ENCODE results near the gene C22orf23.

The C22orf23 gene

DNA sequence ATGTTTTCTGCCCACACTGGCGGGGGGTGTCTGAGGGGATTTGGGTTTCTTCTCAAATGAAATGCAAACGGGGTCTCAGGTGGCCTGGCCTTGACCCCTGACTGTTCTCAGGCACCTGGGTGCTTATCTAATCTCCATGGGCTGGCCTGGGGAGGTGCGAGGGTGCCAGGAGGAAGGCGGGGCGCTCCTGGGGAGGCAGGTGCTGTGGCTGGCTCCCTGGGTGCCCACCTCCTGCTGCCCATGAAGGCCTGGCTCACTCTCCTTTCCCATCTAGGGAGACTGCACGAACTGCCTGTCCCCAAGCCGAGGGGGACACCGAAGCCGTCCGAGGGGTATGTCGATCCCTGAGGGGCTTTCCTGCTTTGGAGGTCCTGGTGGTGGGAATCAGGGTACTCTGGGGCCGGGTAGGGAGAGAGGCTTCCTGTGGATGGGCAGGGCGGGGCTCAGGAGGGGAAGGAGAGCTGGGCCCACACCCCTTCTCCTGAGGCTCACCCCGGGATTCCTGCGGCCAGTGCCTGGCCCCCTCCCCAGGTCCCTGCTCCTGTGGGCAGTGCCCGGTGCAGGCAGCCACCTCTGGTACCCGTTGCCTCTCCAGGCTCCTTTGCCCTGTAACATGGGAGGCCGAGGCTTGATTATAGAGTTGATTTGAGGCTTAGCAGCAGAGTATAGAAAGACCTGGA, 28.9 kb downstream of the C22orf23 start:
- DNase-seq, result no peak

DNA sequence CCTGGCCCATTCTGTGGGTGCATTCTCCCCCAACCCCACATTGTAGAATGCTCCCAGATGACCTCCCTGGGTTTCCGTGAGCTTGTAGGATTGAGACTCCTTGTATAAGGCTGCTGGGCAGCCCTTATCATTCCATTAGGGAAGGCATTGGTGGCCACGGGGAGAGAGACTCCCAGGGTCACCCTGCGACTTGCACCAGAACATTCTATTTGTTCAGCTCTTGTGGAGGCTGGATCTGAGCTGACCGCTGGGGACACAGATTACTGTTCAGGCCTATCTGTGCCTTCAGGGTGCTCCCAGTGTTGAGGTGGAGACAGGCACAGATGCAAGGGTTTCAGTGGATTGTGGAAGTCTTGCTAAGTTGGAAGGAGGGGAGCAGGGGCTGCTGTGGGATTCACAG, 29.5 kb downstream of the C22orf23 start:
- DNase-seq, result no peak

DNA sequence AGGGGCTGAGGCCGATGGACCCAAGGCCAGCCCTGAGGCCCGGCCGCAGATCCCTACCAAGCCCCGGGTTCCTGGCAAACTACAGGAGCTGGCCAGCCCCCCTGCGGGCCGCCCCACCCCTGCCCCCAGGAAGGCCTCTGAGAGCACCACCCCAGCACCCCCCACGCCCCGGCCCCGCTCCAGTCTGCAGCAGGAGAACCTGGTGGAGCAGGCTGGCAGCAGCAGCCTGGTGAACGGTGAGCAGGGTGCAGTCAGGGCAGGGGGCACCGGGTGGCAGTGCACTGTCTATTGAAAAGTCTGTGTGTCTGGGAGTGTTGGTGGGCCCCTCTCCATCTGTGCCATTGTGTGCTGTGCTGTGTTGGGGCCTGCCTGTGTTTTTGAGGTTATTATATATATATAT, 31.2 kb downstream of the C22orf23 start:
- DNase-seq, result no peak

DNA sequence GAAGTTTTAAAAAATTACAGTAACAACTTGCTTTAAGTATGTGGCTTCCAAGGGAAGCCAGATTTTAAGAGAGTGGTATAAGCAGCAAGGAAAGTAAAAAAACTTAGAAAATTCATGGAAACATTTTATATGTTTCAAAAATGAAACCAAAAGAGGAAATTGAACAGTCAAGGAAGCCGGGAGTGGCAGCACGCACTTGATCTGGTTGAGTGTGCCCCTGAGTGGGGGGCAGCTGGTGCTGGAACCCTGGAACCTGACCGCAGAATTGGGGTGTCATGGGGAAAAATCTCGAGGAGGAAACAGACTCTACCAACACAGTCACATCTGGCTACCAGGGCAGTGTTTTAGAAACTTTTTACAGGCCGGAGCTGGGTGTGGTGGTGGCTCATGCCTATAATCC, 33.3 kb downstream of the C22orf23 start:
- no peak for DNase-seq

DNA sequence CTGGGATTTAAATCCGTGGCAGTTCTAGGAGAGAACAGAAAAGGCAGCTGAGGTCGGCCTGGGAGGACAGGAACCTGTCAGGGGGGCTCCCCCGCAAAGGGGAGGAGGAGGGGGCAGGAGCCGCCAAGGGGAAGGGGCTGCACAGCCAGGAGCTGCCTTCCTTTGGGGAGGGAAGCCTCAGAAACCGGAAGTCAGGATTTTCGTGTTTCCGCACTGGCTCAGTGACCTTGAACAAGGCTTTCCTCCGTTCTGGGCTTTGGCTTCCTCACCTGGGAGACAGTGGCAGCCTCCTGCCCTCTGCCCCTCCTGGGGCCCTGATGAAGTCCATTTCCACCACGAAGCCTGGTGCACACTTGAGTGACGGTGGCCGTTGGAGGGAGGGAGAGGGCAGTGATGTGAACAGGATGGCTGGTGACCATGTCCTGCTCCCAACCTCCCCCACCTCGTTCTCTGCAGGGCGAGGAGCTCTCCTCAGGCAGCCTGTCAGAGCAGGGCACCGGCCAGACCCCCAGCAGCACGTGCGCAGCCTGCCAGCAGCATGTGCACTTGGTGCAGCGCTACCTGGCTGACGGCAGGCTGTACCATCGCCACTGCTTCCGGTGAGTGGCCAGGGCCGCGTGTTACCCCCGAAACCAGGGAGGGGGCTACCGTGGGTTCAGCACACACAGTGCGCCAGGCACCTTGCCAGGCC, 34.7 kb downstream of the C22orf23 start:
- no peak for DNase-seq

DNA sequence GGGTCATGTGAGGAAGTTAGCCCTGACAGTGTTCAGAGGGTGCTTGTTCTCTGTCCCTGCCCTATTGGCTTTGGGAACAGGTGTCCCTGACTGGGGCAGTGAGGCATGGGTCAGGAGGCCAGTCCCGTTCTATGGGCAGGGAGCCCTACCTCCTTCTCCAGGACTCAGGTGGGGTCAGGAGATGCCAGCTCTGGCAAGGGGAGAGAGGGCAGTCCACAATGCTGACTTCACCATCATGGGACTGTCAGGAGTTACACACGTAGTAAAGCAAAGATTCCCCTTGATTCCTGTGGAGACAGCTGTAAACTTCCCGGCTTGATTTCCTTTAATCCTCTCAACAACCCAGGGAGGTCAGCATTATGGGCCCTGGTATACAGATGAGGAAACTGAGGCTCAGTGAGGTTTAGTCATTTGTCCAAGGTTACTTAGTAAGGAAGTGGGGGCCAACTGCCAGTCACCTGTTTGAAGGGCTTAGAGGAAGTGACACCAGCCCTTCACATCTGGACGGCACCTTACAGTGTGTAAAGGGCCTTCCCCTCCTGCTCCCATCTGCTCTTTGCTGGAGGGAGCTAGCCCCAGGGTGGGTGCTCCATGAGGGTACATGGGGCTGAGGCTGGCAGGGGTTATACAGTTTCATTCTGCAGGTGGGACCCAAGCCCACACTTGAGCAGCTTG, 35.4 kb downstream of the C22orf23 start:
- DNase-seq, result no peak

DNA sequence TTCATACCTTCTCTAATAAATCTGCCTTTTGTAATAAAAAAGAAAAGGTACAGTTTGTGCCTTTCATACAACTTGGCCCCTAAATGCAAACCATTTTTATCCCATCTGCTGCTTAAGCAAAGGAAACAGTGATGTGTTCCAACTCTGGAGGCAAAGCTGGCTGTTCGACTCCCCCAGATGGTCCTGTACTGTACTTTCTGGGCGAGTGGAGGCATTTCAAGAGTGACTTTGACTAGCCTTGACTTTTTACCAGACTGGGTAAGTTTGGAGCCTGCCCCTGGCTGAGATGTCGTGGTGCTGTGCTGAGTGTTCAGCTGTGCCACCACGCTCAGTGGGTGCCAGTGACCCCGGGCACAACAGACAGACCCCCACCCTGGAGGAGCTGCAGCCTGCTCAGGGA, 37.1 kb downstream of the C22orf23 start:
- no peak for DNase-seq

DNA sequence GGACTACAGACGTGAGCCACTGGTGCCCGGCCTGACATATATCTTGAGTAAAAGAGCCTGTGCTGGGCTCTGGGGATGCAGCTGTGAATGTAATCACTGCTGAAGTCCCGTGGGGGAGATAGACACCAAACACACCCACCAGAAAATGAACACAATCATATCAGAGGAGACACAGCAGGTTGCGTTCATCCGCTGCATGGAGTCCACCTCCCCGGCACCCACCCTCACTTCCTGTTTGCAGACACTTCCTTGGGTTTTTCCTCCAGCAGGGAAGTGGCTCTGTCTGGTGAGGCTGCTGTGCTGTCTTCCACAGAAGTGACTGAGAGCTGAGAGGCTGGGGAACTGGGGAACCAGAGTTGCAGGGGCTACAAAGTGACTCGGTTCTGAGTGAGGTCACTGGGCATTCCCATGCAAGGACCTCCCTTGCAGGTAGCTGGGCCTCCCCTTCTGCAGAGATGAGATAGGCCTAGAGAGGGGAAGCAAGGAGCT, 40.1 kb downstream of the C22orf23 start:
- no peak for DNase-seq

DNA sequence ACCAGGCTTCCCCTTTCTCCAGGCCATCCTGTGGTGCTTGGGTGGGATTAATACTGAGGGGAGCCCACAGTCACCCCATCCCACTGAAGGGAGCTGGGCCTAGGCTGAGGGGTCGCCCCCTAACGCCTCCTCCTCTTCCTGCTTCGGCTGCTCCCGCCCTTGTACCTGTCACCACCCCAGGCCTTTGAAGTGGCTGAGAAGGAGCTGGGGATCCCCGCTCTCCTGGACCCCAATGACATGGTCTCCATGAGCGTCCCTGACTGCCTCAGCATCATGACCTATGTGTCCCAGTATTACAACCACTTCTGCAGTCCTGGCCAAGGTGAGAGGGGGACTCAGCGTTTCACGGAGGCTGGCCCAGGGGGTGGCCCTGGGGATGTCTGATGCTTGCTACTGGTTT, 41.2 kb downstream of the C22orf23 start:
- DNase-seq, result no peak

DNA sequence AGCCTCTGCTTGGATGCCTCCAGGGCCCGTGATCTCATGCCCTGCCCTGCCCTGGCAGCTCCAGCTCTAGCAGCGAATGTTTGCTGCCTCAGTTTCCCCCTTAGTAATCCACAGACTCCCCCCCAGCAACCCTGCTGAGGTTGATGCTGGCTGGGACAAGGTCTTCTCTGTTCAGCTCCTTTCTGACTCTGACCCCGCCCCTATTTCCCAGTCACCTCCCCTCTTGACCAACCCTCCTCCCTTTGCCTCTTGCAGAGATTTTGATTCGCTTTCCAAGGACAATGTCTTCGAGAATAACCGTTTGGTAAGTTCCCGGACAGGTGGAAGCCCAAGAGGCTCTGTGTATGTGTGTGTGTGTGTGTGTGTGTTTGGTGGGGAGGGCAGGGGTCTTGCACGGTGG, 41.7 kb downstream of the C22orf23 start:
- no peak for DNase-seq

DNA sequence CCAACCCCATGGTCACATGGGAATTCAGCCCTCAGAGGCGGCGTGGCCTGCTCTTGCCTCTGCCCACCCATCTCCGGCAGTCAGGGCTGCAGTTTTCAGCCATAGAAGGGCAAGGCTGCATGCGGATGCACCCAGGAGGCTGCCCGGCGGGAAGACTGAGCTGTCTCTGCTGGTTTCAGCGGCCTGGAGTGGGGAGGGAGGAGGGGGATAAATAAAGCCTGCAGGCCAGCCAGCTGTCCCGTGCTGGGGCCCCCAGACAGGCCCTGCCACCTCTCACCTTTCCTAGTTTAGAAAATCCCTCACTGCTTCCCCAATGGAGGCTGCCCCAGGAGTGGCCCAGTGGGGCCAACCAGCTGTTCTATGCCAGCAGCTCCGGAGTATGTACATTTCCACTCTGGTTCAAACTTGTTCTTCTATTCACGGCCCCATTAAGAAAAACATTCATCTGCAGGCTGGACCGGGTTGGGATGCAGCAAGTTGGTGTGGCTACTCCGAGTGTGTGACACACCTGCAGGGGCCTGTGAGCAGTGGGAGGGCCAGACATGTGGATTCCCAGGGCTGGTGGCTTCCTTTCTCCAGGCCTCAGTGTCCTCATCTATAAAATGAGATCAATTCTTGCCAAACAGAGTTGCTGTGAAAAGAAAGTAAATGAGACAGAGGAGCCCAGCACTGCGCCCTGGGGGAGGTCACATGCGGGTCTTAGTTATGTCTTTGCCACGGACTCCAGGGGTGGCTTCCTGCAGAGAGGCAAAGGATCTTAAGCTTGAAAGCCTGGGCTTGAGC, 42.3 kb downstream of the C22orf23 start:
- DNase-seq, result no peak

DNA sequence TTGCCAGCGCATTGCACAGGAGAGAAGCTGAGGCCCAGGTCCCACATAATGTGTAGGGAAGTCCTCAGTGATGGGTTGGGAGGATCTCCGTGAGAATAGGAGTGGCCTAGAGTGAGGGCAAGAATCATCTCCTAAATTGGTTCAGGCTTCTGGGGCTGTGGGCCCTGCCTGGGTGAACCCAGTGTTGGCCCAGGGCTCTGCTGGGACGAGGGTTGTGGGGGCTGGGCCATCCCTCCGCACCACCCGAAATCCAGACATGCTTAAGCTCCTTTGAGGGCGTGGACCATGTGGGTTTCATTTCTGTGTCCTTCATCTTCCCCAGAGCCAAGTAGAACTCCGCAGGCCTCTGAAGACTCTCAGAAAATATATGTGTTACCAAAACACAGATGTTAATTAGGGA, 43.6 kb downstream of the C22orf23 start:
- no peak for DNase-seq

DNA sequence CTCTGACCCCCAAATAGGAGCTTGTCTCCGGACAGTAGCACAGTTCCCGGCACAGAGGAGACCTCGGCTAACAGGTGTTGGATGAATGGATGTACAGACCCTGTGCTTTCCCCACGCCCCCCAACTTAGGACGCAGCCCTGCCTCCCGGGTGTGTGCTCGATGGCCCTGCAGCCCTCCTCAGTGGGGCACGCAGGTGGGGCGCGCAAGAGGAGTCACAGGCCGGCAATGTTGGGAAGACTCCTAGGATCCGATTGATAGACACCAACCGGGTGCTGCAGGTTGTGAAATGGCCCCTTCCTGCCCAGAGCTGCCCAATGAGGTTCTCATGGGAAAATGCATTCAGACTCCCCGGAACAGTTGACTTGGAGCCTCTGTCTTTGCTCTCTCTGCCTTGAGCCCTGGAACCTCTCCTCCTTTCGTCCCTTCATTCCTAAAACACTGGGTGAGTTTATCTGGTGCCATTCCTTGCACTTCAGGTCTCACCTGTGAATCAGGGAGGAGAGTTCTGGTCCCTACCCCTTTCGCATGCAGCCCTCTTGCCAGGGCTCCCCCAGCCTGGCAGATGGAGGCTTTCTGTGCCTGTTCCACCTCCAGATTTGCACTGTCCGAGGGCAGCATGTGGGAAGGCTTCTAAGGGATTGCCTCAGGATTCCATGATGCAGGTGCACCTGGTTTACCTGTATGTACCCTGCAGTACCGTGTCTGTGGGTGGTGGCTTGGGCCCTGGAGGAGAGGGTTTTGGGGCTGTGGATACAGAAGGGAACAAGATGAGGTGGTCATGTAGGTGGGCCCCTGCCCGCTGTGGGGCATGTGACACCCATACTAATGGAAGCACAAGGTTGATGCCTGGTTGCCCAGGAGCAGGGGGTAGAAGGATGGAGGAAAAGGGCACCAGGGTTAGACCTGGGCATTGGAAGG, 46.1 kb downstream of the C22orf23 start:
- no peak for DNase-seq

DNA sequence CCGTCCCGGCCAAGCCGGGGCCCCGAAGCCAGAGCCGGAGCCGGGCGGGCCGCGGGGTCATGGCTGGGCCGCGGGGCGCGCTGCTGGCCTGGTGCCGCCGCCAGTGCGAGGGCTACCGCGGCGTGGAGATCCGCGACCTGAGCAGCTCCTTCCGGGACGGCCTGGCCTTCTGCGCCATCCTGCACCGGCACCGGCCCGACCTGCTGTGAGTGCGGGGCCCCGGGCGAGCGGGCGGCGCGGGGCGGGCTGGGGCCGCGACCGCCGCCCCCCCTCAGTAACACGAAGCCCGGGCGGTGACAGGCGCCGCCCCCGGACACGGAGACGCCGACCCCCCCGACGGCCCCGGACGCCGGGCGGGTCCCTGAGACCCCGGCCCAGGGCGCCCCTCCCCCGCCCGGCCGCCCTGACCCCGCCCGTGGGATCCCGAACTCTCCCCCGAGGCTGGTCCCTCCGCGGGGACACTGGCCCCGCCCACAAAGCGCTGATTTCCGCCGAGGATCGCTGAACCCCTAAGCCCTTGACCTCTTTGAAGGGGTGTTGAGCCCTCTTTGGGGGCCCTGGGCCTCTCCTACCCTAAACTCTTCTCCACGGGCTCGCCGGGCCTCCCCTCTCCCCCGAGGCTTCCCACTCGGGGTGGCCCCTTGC, 46.9 kb downstream of the C22orf23 start:
- DNase-seq, result no peak

DNA sequence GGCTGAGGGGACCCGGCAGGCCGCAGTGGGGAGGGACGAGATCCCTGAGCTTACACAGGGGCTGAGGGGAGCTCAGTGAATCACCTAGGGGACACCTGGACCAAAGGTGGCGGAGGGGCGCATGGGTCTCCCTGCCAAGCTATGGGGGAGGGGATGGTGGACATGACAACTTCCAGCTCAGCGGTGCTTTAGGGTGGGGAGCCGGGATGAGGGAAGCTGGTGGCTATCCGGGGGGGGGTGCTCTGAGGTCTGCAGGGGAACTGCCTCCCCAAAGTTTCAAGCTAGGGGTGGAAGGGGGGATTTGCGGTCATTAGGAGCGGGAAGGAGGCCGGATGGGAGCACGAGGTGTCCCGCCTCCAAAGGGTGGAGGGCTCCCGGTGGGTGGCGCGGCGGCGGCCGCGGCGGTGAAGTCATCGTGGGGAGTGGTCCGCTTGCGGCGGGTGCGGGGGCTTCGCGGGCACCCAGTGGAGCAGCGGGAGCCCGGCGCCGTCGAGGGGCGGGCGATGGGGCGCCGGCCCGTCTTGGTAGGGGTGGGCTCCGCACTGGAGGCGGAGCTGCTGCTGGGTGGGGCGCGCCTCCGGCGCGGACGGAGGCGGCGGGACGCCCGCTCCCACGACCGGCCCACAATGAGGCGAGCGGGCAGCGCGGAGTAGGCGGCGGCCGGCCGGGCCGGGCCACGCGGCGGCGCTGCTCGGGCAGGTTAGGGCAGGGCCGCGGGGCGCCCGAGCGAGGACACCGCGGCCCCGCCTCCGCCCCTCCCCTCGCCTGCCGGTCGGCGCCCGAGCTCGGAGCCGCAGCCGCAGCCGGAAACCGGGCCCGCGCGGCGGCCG, 47.7 kb downstream of the C22orf23 start, which contains the start of gene MICALL1:
Gene MICALL1, plus strand, starts transcription at position 764 of the 830 bp plus-strand sequence. CDS start 126 bp downstream, outside the sequence.
- peak; percentile 28 for DNase-seq

DNA sequence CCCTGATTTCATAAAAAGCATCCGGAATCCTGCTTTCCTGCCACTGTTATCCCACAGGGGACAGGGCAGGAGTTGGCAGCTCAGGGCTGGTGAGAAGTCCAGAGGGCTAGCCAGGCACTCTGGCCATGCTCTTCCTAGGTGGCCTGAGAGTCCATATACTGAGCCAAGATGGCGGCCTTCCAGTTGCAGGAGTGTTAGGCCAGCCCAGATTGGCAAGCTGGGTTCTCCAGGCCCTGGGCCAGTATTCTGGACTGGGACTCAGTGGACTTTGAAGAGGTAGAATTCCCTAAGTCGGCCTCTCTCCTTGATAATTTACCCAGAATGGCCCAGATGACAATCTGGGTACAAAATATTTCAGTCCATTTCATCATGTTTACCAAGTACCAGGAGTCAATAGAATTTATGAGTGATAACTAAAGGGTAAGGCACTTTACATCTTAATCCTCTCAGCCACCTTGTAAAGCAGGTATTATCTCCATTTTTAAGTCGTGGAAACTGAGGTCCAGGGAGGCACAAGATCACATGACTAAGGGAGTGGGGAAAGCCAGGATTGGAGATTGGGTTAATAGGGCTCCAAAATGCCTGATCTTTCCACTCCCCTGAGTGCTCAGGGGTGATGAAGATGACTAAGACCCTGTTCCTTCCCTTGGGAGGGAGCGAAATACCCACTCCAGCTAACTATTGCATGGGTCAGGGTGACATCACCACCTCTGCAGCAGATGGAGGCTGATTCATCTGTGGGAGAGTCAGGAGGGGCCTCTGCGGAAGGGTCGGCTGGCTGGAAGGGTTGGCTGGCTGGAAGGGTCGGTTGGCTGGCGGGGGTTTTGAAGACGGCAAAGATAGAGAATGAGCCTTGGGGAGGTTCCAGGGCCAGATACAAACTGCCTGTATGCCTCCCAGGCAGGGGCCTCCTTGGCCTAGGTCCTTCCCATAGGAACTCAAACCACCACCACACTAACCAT, 48.5 kb downstream of the C22orf23 start:
- DNase-seq, result peak; percentile 82

DNA sequence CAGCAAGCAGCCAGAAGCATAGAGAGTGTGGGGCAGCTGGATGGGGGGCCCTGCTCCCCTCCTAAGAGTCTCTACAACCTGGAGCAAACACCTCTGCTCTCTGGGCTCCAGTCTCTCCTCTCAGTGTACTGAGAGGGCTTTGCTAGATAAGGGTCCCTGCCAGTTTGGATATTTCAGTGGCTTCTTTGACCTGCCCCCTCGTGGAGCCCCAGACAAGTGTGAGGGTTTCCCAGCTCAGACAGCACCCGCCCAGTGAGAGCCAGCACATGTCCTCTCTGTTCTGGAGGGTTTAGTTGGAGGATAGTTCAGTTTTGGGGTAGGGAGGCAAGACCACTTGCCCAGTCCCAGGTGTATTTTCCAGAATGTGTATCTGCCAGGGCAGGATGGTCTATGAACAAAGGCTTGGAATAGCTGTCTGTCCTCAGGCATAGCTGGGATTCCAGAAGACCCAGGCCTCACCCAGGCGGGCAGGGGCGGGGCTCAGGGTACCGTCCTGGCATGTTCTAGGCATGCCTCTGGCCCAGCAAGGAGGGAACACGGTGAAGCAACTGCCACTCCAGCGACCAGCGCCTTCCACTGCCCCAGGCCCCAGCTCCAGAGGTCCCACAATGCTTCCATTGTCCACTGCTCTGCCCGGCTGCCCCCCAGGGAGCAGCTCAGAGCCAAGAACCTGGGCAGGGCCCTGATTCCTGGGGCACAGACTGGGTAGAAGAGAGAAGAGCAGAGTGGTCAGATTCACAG, 54.8 kb downstream of the C22orf23 start:
- no peak for DNase-seq

DNA sequence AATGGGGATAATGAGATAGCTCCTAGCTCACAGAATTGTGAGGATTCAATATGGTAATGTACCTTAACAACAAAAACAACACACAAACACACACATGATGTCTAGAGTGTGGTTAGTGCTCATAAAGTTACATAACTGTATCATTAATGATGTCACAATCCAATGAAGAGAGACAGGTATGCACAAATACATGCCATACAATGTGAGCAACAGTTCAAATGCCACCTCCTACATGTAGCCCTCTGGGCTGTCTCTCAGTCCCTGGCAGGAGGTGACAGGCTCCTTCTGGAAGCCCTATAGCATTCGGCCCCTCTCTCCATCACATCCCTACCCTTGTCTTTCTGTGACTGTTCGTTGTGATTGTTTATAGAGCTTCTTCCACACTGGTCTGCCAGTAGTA, 55.6 kb downstream of the C22orf23 start:
- DNase-seq, result no peak

DNA sequence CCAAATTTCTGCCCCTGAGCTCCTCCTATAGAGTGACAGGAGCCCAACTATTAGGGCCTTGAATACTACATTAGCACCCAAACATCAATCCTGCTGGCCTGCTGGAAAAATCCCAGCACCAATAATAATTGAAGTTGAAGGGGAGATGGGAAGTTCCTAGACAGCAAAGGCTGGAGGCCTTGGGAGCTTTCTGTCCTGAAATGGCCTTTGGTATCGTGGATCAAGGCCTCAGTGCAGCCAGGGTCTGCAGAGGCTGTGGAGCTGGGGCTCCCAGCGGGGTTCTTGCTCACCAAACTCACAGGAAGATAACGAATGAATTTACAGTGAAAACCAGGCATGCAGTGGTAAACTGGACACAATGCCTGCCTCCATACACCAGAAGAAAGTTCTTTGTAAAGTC, 56.5 kb downstream of the C22orf23 start:
- no peak for DNase-seq
